ENCODE data around the gene GPR4. TPM values are rescaled to one million over a fixed set of nuclear protein-coding genes. Genes with fewer than 3 reads are reported as not detected.

GPR4 gene
- polyA plus RNA-seq, 1 donor (not counting 4 experiments of a cell fraction or from before 2014, with no cell fraction given) = not detected

DNA sequence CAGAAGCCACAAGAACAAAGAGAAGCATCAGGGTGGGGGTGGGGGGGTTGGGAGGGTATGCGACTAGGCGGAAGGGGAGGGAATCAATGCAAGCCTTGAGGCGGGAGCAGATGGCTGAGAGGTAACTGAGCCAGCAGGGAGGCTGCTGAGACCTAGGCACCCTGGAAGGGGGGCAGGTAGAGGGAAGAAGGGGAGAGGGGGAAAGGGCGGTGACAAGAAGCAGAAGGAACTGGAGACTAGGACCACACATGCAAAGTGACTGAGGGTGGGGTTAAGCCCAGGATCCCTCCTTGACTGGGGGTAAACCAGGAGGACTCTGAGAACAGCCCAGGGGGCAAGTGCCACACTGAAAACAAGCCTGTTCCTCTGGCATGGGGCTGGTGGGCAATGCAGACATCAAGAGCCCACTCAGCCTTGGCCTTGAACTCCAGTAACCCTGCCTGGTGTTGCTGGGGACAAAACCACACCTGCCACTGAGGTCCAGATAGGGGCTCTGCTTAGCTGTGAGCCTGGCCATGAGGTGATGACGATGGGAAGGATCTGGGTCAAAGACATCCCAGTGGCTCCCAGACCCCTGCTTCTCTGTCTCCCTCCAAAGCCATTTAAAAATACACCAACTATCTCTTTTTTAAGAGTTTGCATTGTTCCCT is 37.8 kb downstream of the GPR4 start:
- Histone ChIP-seq H3K27ac (ENCODE audit: control insufficient read depth, insufficient read depth, low read length) (no peak overlapping the region), H4K20me1 (ENCODE audit: control insufficient read depth, extremely low read depth, insufficient read depth, low read length) (no peaks in the 10 kb centered on the region), H2AFZ (ENCODE audit: control insufficient read depth, low read length) (no peak overlapping the region), H3K27me3 (ENCODE audit: control insufficient read depth, extremely low read depth, insufficient read depth, low read length) (no peaks in the 10 kb centered on the region), H3K4me3 (ENCODE audit: control insufficient read depth in 2 of 3, extremely low read depth in 1 of 3, insufficient read depth in 2 of 3, low read depth in 1 of 3, low read length in 3 of 3) (no peak overlapping the region), H3K4me2 (ENCODE audit: control insufficient read depth, extremely low read depth, insufficient read depth, low read depth, low read length) (no peak overlapping the region), H3K9me1 (ENCODE audit: control insufficient read depth, extremely low read depth, insufficient read depth, low read length) (no peaks in the 10 kb centered on the region), H3K4me1 (ENCODE audit: control insufficient read depth, extremely low read depth, insufficient read depth, low read length) (peaks cover 17% of the 10 kb centered on the region), H3K9ac (ENCODE audit: control insufficient read depth, extremely low read depth, insufficient read depth, low read length) (no peak overlapping the region), H3K36me3 (ENCODE audit: control insufficient read depth in 2 of 2, extremely low read depth in 1 of 2, insufficient read depth in 2 of 2, low read length in 2 of 2) (peaks cover 2 to 7% of the 10 kb centered on the region in 2 experiments), H3K9me3 (ENCODE audit: control insufficient read depth, low read depth, low read length) (no peaks in the 10 kb centered on the region), H3K79me2 (ENCODE audit: control insufficient read depth, insufficient read depth, low read length) (peaks cover 8% of the 10 kb centered on the region)
- DNase-seq (ENCODE audit: low read depth, low spot score) (no peak), FAIRE-seq (no peak)
- TF ChIP-seq EZH2 (IDR thresholded peaks at IDR 0.05; ENCODE audit: low read length) = no peak
- TF ChIP-seq, protein P1, sequence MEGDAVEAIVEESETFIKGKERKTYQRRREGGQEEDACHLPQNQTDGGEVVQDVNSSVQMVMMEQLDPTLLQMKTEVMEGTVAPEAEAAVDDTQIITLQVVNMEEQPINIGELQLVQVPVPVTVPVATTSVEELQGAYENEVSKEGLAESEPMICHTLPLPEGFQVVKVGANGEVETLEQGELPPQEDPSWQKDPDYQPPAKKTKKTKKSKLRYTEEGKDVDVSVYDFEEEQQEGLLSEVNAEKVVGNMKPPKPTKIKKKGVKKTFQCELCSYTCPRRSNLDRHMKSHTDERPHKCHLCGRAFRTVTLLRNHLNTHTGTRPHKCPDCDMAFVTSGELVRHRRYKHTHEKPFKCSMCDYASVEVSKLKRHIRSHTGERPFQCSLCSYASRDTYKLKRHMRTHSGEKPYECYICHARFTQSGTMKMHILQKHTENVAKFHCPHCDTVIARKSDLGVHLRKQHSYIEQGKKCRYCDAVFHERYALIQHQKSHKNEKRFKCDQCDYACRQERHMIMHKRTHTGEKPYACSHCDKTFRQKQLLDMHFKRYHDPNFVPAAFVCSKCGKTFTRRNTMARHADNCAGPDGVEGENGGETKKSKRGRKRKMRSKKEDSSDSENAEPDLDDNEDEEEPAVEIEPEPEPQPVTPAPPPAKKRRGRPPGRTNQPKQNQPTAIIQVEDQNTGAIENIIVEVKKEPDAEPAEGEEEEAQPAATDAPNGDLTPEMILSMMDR (optimal IDR thresholded peaks at IDR 0.05 in 1 of 3, IDR thresholded peaks at IDR 0.05 in 1 of 3, conservative IDR thresholded peaks at IDR 0.05 in 1 of 3; ENCODE audit: extremely low read depth in 1 of 3, insufficient read depth in 2 of 3, low read length in 3 of 3) = no peak
- dilution Hi-C loops (cut with MboI; ENCODE audit: extremely low pct_ligation_motif_present, low sequenced_read_pairs) = no loop called here

DNA sequence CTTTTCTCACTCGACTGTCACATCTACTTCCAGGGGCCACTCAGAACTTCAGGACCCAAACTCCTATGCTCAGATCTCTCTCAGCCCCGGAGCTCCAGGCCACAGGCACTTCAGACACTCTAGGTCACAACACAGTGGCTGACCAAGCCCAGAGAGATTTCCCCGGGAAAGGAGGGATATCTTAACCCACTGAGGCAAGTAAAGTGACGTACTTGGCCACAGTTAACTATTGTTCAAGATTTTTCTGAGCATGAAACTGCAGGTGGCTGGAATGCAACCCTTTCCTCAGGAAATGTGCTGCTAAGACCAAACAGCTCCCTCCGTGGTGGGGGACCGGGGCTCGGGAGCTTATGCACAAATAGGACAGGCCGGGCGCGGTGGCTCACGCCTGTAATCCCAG is 41.3 kb downstream of the GPR4 start:
- H3K9ac ChIP-seq (ENCODE audit: control insufficient read depth, extremely low read depth, insufficient read depth, low read length) = no peak overlapping the region
- FAIRE-seq = no peak
- dilution Hi-C loops (cut with MboI; ENCODE audit: extremely low pct_ligation_motif_present, low sequenced_read_pairs) = no loop called here
- H3K36me3 ChIP-seq (ENCODE audit: control insufficient read depth in 2 of 2, extremely low read depth in 1 of 2, insufficient read depth in 2 of 2, low read length in 2 of 2) = peaks cover 2 to 7% of the 10 kb centered on the region in 2 experiments
- no peak overlapping the region for H3K4me3 ChIP-seq (ENCODE audit: control insufficient read depth in 2 of 3, extremely low read depth in 1 of 3, insufficient read depth in 2 of 3, low read depth in 1 of 3, low read length in 3 of 3)
- H3K4me2 ChIP-seq (ENCODE audit: control insufficient read depth, extremely low read depth, insufficient read depth, low read depth, low read length) = no peak overlapping the region
- no peaks in the 10 kb centered on the region for H3K9me3 ChIP-seq (ENCODE audit: control insufficient read depth, low read depth, low read length)
- H3K27ac ChIP-seq (ENCODE audit: control insufficient read depth, insufficient read depth, low read length) = no peak overlapping the region
- TF ChIP-seq, protein P1 (optimal IDR thresholded peaks at IDR 0.05 in 1 of 3, IDR thresholded peaks at IDR 0.05 in 1 of 3, conservative IDR thresholded peaks at IDR 0.05 in 1 of 3; ENCODE audit: extremely low read depth in 1 of 3, insufficient read depth in 2 of 3, low read length in 3 of 3) = no peak
- no peak for TF ChIP-seq EZH2 (IDR thresholded peaks at IDR 0.05; ENCODE audit: low read length)
- no peaks in the 10 kb centered on the region for H4K20me1 ChIP-seq (ENCODE audit: control insufficient read depth, extremely low read depth, insufficient read depth, low read length)
- no peaks in the 10 kb centered on the region for H3K4me1 ChIP-seq (ENCODE audit: control insufficient read depth, extremely low read depth, insufficient read depth, low read length)
- H3K79me2 ChIP-seq (ENCODE audit: control insufficient read depth, insufficient read depth, low read length) = peaks cover 5% of the 10 kb centered on the region
- no peak overlapping the region for H2AFZ ChIP-seq (ENCODE audit: control insufficient read depth, low read length)
- no peaks in the 10 kb centered on the region for H3K9me1 ChIP-seq (ENCODE audit: control insufficient read depth, extremely low read depth, insufficient read depth, low read length)
- H3K27me3 ChIP-seq (ENCODE audit: control insufficient read depth, extremely low read depth, insufficient read depth, low read length) = no peaks in the 10 kb centered on the region
- DNase-seq (ENCODE audit: low read depth, low spot score) = no peak
